ENCODE measurements around the gene SRP9.

- TF ChIP-seq CTCF (IDR thresholded peaks at IDR 0.05): no peak
- no peak for TF ChIP-seq POLR2A (IDR thresholded peaks at IDR 0.05)
Observed at GRCh38 chr1:225750875-225751824, 26.5 kb upstream of the SRP9 start.

Measured in upper lobe of left lung (tissue), 4 donors.